Measurements from ENCODE around the gene CSRNP3. TPM values are rescaled to one million over a fixed set of nuclear protein-coding genes. Genes with fewer than 3 reads are reported as not detected.

The CSRNP3 gene
- total RNA-seq, 1 experiment from 2014 or later = not detected

DNA sequence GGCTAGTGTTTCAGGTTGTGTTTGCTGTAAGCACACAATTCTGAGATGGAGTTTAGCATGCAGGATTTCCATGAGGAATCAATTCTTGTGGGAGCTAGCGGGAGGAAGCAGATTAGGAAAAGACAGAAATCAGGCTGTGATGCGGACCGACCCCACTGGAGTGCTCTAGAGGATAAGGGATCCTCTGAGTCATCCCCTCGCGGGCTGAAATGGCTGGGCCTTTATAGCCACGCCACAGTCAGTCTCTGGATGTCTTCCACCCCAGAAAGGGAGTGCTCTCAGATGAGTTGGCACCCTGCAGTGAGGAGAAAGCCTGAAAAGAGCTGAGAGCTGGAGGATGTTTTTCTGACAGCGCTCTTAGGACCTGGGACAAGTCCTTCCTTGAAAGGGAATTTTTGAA lies 222.1 kb downstream of the CSRNP3 start:
- Histone ChIP-seq H3K36me3 (ENCODE audit: control insufficient read depth, insufficient read depth, low read length) (no peaks in the 10 kb centered on the region), H3K27me3 (ENCODE audit: control insufficient read depth, insufficient read depth, low read length) (no peaks in the 10 kb centered on the region), H3K4me3 (ENCODE audit: low read depth in 2 of 2, low read length in 2 of 2) (no peak overlapping the region), H3K27ac (ENCODE audit: low read length) (no peak overlapping the region), H3K9me3 (ENCODE audit: control insufficient read depth, insufficient read depth, low read depth, low read length) (no peaks in the 10 kb centered on the region), H3K4me1 (ENCODE audit: control insufficient read depth, insufficient read depth, low read length) (no peaks in the 10 kb centered on the region)
- ATAC-seq = no peak
- BruUV-seq (replicated peaks) = no TSS peak
- no peak for TF ChIP-seq TCF7L2 (IDR thresholded peaks at IDR 0.05; ENCODE audit: low read depth, low read length)
- TF ChIP-seq, protein P1, sequence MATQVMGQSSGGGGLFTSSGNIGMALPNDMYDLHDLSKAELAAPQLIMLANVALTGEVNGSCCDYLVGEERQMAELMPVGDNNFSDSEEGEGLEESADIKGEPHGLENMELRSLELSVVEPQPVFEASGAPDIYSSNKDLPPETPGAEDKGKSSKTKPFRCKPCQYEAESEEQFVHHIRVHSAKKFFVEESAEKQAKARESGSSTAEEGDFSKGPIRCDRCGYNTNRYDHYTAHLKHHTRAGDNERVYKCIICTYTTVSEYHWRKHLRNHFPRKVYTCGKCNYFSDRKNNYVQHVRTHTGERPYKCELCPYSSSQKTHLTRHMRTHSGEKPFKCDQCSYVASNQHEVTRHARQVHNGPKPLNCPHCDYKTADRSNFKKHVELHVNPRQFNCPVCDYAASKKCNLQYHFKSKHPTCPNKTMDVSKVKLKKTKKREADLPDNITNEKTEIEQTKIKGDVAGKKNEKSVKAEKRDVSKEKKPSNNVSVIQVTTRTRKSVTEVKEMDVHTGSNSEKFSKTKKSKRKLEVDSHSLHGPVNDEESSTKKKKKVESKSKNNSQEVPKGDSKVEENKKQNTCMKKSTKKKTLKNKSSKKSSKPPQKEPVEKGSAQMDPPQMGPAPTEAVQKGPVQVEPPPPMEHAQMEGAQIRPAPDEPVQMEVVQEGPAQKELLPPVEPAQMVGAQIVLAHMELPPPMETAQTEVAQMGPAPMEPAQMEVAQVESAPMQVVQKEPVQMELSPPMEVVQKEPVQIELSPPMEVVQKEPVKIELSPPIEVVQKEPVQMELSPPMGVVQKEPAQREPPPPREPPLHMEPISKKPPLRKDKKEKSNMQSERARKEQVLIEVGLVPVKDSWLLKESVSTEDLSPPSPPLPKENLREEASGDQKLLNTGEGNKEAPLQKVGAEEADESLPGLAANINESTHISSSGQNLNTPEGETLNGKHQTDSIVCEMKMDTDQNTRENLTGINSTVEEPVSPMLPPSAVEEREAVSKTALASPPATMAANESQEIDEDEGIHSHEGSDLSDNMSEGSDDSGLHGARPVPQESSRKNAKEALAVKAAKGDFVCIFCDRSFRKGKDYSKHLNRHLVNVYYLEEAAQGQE (IDR thresholded peaks at IDR 0.05; ENCODE audit: insufficient read depth in 1 of 2, low read depth in 2 of 2, low read length in 1 of 2) = no peak
- no peak for TF ChIP-seq POLR2AphosphoS5 (IDR thresholded peaks at IDR 0.05; ENCODE audit: low read depth, low read length)
- TF ChIP-seq, protein P2, sequence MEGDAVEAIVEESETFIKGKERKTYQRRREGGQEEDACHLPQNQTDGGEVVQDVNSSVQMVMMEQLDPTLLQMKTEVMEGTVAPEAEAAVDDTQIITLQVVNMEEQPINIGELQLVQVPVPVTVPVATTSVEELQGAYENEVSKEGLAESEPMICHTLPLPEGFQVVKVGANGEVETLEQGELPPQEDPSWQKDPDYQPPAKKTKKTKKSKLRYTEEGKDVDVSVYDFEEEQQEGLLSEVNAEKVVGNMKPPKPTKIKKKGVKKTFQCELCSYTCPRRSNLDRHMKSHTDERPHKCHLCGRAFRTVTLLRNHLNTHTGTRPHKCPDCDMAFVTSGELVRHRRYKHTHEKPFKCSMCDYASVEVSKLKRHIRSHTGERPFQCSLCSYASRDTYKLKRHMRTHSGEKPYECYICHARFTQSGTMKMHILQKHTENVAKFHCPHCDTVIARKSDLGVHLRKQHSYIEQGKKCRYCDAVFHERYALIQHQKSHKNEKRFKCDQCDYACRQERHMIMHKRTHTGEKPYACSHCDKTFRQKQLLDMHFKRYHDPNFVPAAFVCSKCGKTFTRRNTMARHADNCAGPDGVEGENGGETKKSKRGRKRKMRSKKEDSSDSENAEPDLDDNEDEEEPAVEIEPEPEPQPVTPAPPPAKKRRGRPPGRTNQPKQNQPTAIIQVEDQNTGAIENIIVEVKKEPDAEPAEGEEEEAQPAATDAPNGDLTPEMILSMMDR (IDR thresholded peaks at IDR 0.05) = no peak
- no peak for TF ChIP-seq SIN3A (IDR thresholded peaks at IDR 0.05; ENCODE audit: borderline replicate concordance, insufficient read depth, low read depth, low read length)
- in situ Hi-C loops (cut with HindIII; ENCODE audit: low pct_unique_long_range_greater_than_20kb, low sequenced_read_pairs) = no loop called here
- intact Hi-C loops (cut with micrococcal nuclease; ENCODE audit: unreplicated experiment) = loop anchor here (5.0 kb wide), 1 partner anchor 289 kb away; no protein-coding TSS in a partner anchor
- no peak for DNase-seq (ENCODE audit: low read depth, low spot score)
- ChIA-PET CTCF (no interaction called here), POLR2A (no interaction called here)

DNA sequence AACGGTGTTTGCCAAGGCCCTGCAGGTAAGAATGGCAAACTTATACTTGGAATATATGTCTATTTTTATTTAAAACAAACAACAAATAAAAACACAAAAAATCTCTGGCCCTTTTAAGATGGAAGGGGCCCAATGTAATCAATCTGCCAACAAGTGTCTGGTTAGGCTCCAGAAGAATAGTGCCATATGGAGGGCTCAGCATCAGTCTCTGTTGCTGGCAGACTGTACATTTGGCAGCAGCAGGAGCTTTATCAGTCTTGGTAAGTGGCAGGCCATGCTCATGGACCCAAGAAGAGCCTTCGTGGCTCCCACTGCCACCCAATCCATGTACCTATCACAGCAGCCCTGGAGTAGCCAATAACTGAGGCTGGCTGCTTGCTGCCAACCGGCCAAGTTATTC lies 223.4 kb downstream of the CSRNP3 start:
- no TSS peak for BruUV-seq (replicated peaks)
- DNase-seq (ENCODE audit: low read depth, low spot score) = no peak
- Histone ChIP-seq H3K4me3 (ENCODE audit: low read depth in 2 of 2, low read length in 2 of 2) (no peak overlapping the region), H3K27me3 (ENCODE audit: control insufficient read depth, insufficient read depth, low read length) (no peaks in the 10 kb centered on the region), H3K36me3 (ENCODE audit: control insufficient read depth, insufficient read depth, low read length) (no peaks in the 10 kb centered on the region), H3K27ac (ENCODE audit: low read length) (no peak overlapping the region), H3K9me3 (ENCODE audit: control insufficient read depth, insufficient read depth, low read depth, low read length) (no peaks in the 10 kb centered on the region), H3K4me1 (ENCODE audit: control insufficient read depth, insufficient read depth, low read length) (no peaks in the 10 kb centered on the region)
- ChIA-PET POLR2A (no interaction called here), CTCF (no interaction called here)
- no peak for ATAC-seq
- TF ChIP-seq, protein P2 (IDR thresholded peaks at IDR 0.05) = no peak
- TF ChIP-seq, protein P1 (IDR thresholded peaks at IDR 0.05; ENCODE audit: insufficient read depth in 1 of 2, low read depth in 2 of 2, low read length in 1 of 2) = no peak
- TF ChIP-seq POLR2AphosphoS5 (IDR thresholded peaks at IDR 0.05; ENCODE audit: low read depth, low read length) (no peak), TCF7L2 (IDR thresholded peaks at IDR 0.05; ENCODE audit: low read depth, low read length) (no peak), SIN3A (IDR thresholded peaks at IDR 0.05; ENCODE audit: borderline replicate concordance, insufficient read depth, low read depth, low read length) (no peak)
- intact Hi-C loops (cut with micrococcal nuclease; ENCODE audit: unreplicated experiment) = loop anchor here (5.0 kb wide), 1 partner anchor 291 kb away; no protein-coding TSS in a partner anchor
- in situ Hi-C loops (cut with HindIII; ENCODE audit: low pct_unique_long_range_greater_than_20kb, low sequenced_read_pairs) = no loop called here

All from Panc1 (cell line).